Spleen (tissue), 7 donors: Measurements from ENCODE around the gene GPR142.

Experiments used
- POLR2AphosphoS5 ChIP-seq, 3 donors: sonication (generic); formaldehyde crosslinking; IDR thresholded peaks; one replicate each; pipeline ENCODE4 v1.5.1; 2017; ENCODE audit warnings: antibody characterized with exemption in 3 of 3
- TF ChIP-seq, protein P1 (sequence below), 11 experiments: fragments of 200-600 bp in 7 of 11; fragments of 450-650 bp in 4 of 11; sonication (generic) in 4 of 11; IDR thresholded peaks in 8 of 11; conservative IDR thresholded peaks in 3 of 11; 1 replicate in 7 of 11; 2 replicates in 4 of 11; pipeline versions ENCODE4 v1.4.0 to v1.8.0; 2016 to 2021; ENCODE audit warnings: antibody characterized with exemption in 11 of 11, inconsistent platforms in 4 of 11, mild to moderate bottlenecking in 1 of 11
- donor health status: DM: no; HTN: no; CAD: no; lungs with moderate emphysema.
- donor health status: DM: no; HTN: no; CAD: no.
- donor health status: DM: no; HTN: no; CAD: no.

DNA sequence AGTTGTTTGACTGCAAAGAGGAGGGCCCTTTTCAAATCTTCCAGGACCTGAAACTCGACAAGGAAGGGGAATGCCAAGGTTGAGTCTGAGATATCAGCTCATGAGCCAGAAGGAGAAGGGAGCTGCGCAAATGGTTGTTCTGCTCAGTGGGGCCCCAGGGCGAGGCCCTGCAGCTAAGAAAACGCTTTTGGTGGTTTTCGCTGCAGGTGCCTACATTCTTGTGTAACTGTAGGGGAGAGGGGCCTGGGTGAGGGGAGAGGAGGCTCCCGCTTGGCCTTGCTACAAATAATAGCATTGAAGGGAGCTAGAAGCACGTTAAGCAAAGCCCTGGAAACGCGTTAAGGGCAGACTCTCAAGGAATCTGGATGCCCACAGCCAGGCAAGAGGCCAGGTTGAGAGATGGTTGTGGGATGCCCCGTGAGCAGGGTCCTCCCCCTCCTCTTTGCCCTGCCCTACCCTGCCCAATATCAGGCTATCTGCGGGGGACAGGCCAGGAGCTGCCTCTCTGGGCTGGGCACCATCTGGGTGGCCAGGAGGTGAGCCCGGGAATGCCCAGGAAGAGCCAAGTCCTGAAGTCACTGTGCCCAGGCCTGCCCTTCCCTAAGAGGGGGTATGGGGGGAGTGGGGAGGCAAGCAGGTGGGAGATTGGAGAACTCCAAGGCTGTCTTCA, 21.9 kb downstream of the GPR142 start:
- TF ChIP-seq, protein P1, sequence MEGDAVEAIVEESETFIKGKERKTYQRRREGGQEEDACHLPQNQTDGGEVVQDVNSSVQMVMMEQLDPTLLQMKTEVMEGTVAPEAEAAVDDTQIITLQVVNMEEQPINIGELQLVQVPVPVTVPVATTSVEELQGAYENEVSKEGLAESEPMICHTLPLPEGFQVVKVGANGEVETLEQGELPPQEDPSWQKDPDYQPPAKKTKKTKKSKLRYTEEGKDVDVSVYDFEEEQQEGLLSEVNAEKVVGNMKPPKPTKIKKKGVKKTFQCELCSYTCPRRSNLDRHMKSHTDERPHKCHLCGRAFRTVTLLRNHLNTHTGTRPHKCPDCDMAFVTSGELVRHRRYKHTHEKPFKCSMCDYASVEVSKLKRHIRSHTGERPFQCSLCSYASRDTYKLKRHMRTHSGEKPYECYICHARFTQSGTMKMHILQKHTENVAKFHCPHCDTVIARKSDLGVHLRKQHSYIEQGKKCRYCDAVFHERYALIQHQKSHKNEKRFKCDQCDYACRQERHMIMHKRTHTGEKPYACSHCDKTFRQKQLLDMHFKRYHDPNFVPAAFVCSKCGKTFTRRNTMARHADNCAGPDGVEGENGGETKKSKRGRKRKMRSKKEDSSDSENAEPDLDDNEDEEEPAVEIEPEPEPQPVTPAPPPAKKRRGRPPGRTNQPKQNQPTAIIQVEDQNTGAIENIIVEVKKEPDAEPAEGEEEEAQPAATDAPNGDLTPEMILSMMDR (IDR thresholded peaks at IDR 0.05 in 8 of 11, conservative IDR thresholded peaks at IDR 0.05 in 3 of 11) = no peak
- TF ChIP-seq POLR2AphosphoS5 (IDR thresholded peaks at IDR 0.05) = no peak
